ENCODE data around the gene AK1.

Gene AK1

DNA sequence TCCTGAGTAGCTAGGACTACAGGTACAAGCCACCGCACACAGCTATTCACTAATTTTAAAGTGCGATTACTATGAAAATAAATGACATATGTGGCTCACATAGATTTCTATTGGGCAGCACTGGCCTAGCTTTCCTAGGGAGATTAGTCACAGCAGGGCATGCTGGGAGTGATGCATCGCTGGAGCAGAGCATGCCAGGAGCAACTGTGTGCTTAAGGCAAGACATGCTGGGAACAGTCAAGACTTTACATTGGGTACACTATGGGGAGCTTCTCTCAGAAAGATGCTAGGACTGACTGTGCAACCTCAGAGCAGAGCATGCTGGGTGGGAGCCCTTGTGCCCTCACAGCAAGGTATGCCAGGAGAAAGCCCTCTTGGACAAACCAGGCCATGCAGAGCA, 12.6 kb upstream of the AK1 start:
- WGBS = 98% methylated on average over 3 of the region's 3 CpGs
- Histone ChIP-seq H2BK5ac (ENCODE audit: low read depth, low read length, poor library complexity, severe bottlenecking) (no peak overlapping the region), H2BK120ac (ENCODE audit: low read depth, low read length) (no peak overlapping the region), H3K27ac (ENCODE audit: low read length, poor library complexity, severe bottlenecking) (no peak overlapping the region), H3K14ac (ENCODE audit: low read length in 2 of 2) (no peak overlapping the region), H3K36me3 (ENCODE audit: control insufficient read depth in 1 of 2, insufficient read depth in 2 of 2, low read depth in 1 of 2, low read length in 2 of 2) (peaks cover 71 to 87% of the 10 kb centered on the region in 2 experiments), H3K4me3 (ENCODE audit: insufficient read depth in 1 of 2, low read depth in 1 of 2, low read length in 2 of 2) (no peak overlapping the region), H4K91ac (ENCODE audit: low read length) (no peak overlapping the region), H3K27me3 (ENCODE audit: control insufficient read depth in 1 of 2, insufficient read depth in 1 of 2, low read length in 2 of 2) (no peaks in the 10 kb centered on the region), H3K4me2 (ENCODE audit: low read length, poor library complexity, severe bottlenecking) (no peak overlapping the region), H3K23ac (ENCODE audit: low read length in 2 of 2) (no peak overlapping the region), H2AK5ac (ENCODE audit: low read length, severe bottlenecking) (no peak overlapping the region), H3K4me1 (ENCODE audit: control insufficient read depth, insufficient read depth, low read depth, low read length) (peaks cover 13% of the 10 kb centered on the region), H4K8ac (ENCODE audit: low read length) (no peak overlapping the region), H3K18ac (ENCODE audit: low read depth in 1 of 2, low read length in 2 of 2) (no peak overlapping the region), H3K4ac (ENCODE audit: low read depth in 1 of 2, low read length in 2 of 2) (no peak overlapping the region), H2BK15ac (ENCODE audit: low read depth, poor library complexity, severe bottlenecking) (no peak overlapping the region), H3K79me1 (replicated peaks; ENCODE audit: low read length, poor library complexity, severe bottlenecking) (peaks cover 39% of the 10 kb centered on the region), H3K9me3 (ENCODE audit: control insufficient read depth, low read length) (no peaks in the 10 kb centered on the region), H2BK12ac (ENCODE audit: low read length in 2 of 2) (no peak overlapping the region), H3K9ac (ENCODE audit: low read length) (no peak overlapping the region), H2AFZ (ENCODE audit: low read depth, low read length) (no peak overlapping the region)
- no peak for DNase-seq

GRCh38 chr9:127887792-127888191, 10.3 kb upstream of the AK1 start:
- H2BK120ac ChIP-seq (ENCODE audit: low read depth, low read length) = no peak overlapping the region
- H3K9me3 ChIP-seq (ENCODE audit: control insufficient read depth, low read length) = no peaks in the 10 kb centered on the region
- H3K23ac ChIP-seq (ENCODE audit: low read length in 2 of 2) = no peak overlapping the region
- 100% methylated on average over 2 of the region's 2 CpGs for WGBS
- peak overlapping the region in 1 of 2 experiments; percentile 19 for H3K14ac ChIP-seq (ENCODE audit: low read length in 2 of 2)
- peaks cover 20% of the 10 kb centered on the region for H3K79me1 ChIP-seq (replicated peaks; ENCODE audit: low read length, poor library complexity, severe bottlenecking)
- no peak overlapping the region for H4K91ac ChIP-seq (ENCODE audit: low read length)
- no peak overlapping the region for H3K4ac ChIP-seq (ENCODE audit: low read depth in 1 of 2, low read length in 2 of 2)
- H3K36me3 ChIP-seq (ENCODE audit: control insufficient read depth in 1 of 2, insufficient read depth in 2 of 2, low read depth in 1 of 2, low read length in 2 of 2) = peaks cover 65 to 79% of the 10 kb centered on the region in 2 experiments
- H3K27me3 ChIP-seq (ENCODE audit: control insufficient read depth in 1 of 2, insufficient read depth in 1 of 2, low read length in 2 of 2) = no peaks in the 10 kb centered on the region
- no peak overlapping the region for H2BK5ac ChIP-seq (ENCODE audit: low read depth, low read length, poor library complexity, severe bottlenecking)
- no peak overlapping the region for H3K9ac ChIP-seq (ENCODE audit: low read length)
- peaks cover 26% of the 10 kb centered on the region for H3K4me1 ChIP-seq (ENCODE audit: control insufficient read depth, insufficient read depth, low read depth, low read length)
- H3K4me3 ChIP-seq (ENCODE audit: insufficient read depth in 1 of 2, low read depth in 1 of 2, low read length in 2 of 2) = no peak overlapping the region
- no peak overlapping the region for H4K8ac ChIP-seq (ENCODE audit: low read length)
- DNase-seq = no peak
- H2BK15ac ChIP-seq (ENCODE audit: low read depth, poor library complexity, severe bottlenecking) = no peak overlapping the region
- H2AK5ac ChIP-seq (ENCODE audit: low read length, severe bottlenecking) = no peak overlapping the region
- H2AFZ ChIP-seq (ENCODE audit: low read depth, low read length) = no peak overlapping the region
- H3K27ac ChIP-seq (ENCODE audit: low read length, poor library complexity, severe bottlenecking) = no peak overlapping the region
- no peak overlapping the region for H2BK12ac ChIP-seq (ENCODE audit: low read length in 2 of 2)
- no peak overlapping the region for H3K18ac ChIP-seq (ENCODE audit: low read depth in 1 of 2, low read length in 2 of 2)
- H3K4me2 ChIP-seq (ENCODE audit: low read length, poor library complexity, severe bottlenecking) = no peak overlapping the region

DNA sequence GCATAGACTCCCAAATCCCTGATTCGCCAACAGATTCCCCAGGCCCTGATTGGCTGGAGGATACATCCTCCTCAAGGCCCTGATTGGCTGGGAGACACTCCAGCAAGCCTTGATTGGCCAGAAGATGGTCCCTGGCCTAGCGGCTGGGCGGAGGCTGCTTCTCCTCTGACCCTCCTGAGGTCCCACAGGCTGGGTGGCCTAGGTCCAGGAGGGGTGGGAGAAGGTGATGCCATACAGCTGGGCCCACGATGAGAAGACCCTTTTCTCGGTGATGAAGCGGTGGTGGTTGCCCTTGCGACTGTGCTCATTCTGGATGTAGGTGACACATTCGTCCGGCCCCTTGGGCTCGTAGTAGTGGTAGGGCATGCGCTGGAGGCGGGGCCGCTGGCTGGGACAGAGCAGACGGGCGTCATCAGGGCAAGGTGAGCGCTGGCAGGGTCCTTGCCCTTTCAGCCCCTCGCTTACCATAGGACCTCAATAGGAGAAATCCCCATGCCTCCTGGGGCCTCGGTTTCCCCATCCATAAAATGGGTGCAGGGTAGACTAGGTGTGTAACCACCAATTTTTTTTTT, 9.0 kb upstream of the AK1 start:
- Histone ChIP-seq H3K4me3 (ENCODE audit: insufficient read depth in 1 of 2, low read depth in 1 of 2, low read length in 2 of 2) (no peak overlapping the region), H3K23ac (ENCODE audit: low read length in 2 of 2) (no peak overlapping the region), H2AK5ac (ENCODE audit: low read length, severe bottlenecking) (no peak overlapping the region), H3K27ac (ENCODE audit: low read length, poor library complexity, severe bottlenecking) (no peak overlapping the region), H3K4me2 (ENCODE audit: low read length, poor library complexity, severe bottlenecking) (no peak overlapping the region), H3K36me3 (ENCODE audit: control insufficient read depth in 1 of 2, insufficient read depth in 2 of 2, low read depth in 1 of 2, low read length in 2 of 2) (peaks cover 66 to 74% of the 10 kb centered on the region in 2 experiments), H2BK120ac (ENCODE audit: low read depth, low read length) (no peak overlapping the region), H3K18ac (ENCODE audit: low read depth in 1 of 2, low read length in 2 of 2) (no peak overlapping the region), H3K79me1 (replicated peaks; ENCODE audit: low read length, poor library complexity, severe bottlenecking) (peaks cover 17% of the 10 kb centered on the region), H3K27me3 (ENCODE audit: control insufficient read depth in 1 of 2, insufficient read depth in 1 of 2, low read length in 2 of 2) (no peaks in the 10 kb centered on the region), H3K4me1 (ENCODE audit: control insufficient read depth, insufficient read depth, low read depth, low read length) (peaks cover 29% of the 10 kb centered on the region), H2BK15ac (ENCODE audit: low read depth, poor library complexity, severe bottlenecking) (no peak overlapping the region), H2AFZ (ENCODE audit: low read depth, low read length) (no peak overlapping the region), H3K4ac (ENCODE audit: low read depth in 1 of 2, low read length in 2 of 2) (no peak overlapping the region), H4K91ac (ENCODE audit: low read length) (no peak overlapping the region), H3K14ac (ENCODE audit: low read length in 2 of 2) (no peak overlapping the region), H3K9ac (ENCODE audit: low read length) (no peak overlapping the region), H2BK5ac (ENCODE audit: low read depth, low read length, poor library complexity, severe bottlenecking) (no peak overlapping the region), H4K8ac (ENCODE audit: low read length) (peak overlapping the region; percentile 49), H2BK12ac (ENCODE audit: low read length in 2 of 2) (no peak overlapping the region), H3K9me3 (ENCODE audit: control insufficient read depth, low read length) (no peaks in the 10 kb centered on the region)
- DNase-seq = no peak
- WGBS = 96% methylated on average over 16 of the region's 18 CpGs

GRCh38 chr9:127885508-127886281, 8.2 kb upstream of the AK1 start:
- H3K36me3 ChIP-seq (ENCODE audit: control insufficient read depth in 1 of 2, insufficient read depth in 2 of 2, low read depth in 1 of 2, low read length in 2 of 2) = peaks cover 59 to 67% of the 10 kb centered on the region in 2 experiments
- H3K79me1 ChIP-seq (replicated peaks; ENCODE audit: low read length, poor library complexity, severe bottlenecking) = peaks cover 14% of the 10 kb centered on the region
- no peak overlapping the region for H2BK15ac ChIP-seq (ENCODE audit: low read depth, poor library complexity, severe bottlenecking)
- no peak overlapping the region for H2BK120ac ChIP-seq (ENCODE audit: low read depth, low read length)
- H3K18ac ChIP-seq (ENCODE audit: low read depth in 1 of 2, low read length in 2 of 2) = no peak overlapping the region
- H3K14ac ChIP-seq (ENCODE audit: low read length in 2 of 2) = no peak overlapping the region
- no peak overlapping the region for H2BK5ac ChIP-seq (ENCODE audit: low read depth, low read length, poor library complexity, severe bottlenecking)
- H3K27me3 ChIP-seq (ENCODE audit: control insufficient read depth in 1 of 2, insufficient read depth in 1 of 2, low read length in 2 of 2) = no peaks in the 10 kb centered on the region
- H2AFZ ChIP-seq (ENCODE audit: low read depth, low read length) = no peak overlapping the region
- H2AK5ac ChIP-seq (ENCODE audit: low read length, severe bottlenecking) = peak overlapping the region; percentile 27
- no peak overlapping the region for H4K8ac ChIP-seq (ENCODE audit: low read length)
- H3K9ac ChIP-seq (ENCODE audit: low read length) = no peak overlapping the region
- H3K4me1 ChIP-seq (ENCODE audit: control insufficient read depth, insufficient read depth, low read depth, low read length) = peaks cover 29% of the 10 kb centered on the region
- H3K4me2 ChIP-seq (ENCODE audit: low read length, poor library complexity, severe bottlenecking) = no peak overlapping the region
- peak overlapping the region; percentile 18 for H4K91ac ChIP-seq (ENCODE audit: low read length)
- H3K9me3 ChIP-seq (ENCODE audit: control insufficient read depth, low read length) = no peaks in the 10 kb centered on the region
- H3K27ac ChIP-seq (ENCODE audit: low read length, poor library complexity, severe bottlenecking) = no peak overlapping the region
- no peak overlapping the region for H3K23ac ChIP-seq (ENCODE audit: low read length in 2 of 2)
- no peak overlapping the region for H3K4ac ChIP-seq (ENCODE audit: low read depth in 1 of 2, low read length in 2 of 2)
- no peak for DNase-seq
- no peak overlapping the region for H2BK12ac ChIP-seq (ENCODE audit: low read length in 2 of 2)
- WGBS = 72% methylated on average over 10 of the region's 13 CpGs
- no peak overlapping the region for H3K4me3 ChIP-seq (ENCODE audit: insufficient read depth in 1 of 2, low read depth in 1 of 2, low read length in 2 of 2)

All from mesenchymal stem cell (in vitro differentiated cells and primary cell).